HG03064 (cell line): ENCODE measurements around the gene NDUFB3.

ENCODE experiments used
- ATAC-seq: cut with Tn5 transposase; IDR thresholded peaks from one replicate; pipeline ENCODE4 v1.9.1; 2021; ENCODE audit warnings: low read depth; ENCODE audit not compliant: unreplicated experiment

Gene NDUFB3

DNA sequence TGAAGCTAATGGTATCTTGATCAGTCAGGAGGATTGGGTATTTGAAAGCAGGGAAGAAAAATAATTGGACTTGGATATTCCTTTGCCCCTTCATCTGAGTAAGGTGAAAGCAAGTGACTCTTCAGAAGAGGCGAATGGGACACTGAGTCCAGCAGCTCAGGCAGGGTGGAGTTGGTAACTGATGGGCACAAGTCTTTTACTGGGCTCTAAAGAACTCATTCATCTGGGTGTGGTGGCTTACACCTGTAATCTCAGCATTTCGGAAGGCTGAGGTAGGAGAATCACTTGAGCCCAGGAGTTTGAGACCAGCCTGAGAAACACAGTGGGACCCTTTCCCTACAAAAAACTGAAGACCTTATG lies 55.3 kb downstream of the NDUFB3 start:
- ATAC-seq = no peak

DNA sequence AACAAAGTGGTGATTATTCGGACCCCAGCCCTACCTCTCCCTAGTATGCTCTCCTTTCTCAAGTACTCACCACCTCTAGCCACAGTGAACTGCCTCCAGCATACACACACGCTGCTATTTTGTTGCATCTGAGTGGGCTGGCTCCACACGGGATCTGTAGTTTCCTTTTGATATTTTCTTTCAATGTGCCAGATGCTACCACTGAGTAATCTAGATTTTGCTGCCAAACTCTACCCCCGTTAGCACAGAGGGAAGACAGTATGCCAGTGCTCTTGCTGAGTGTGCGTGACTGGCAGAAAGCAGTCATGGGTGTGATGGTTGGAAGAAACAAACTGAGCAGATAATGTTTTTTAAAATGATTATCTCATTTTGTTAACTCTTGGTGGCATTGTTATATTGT lies 55.8 kb downstream of the NDUFB3 start:
- no peak for ATAC-seq

- no peak for ATAC-seq
These were observed 56.2 kb downstream of the NDUFB3 start for GRCh38 chr2:201128033-201128432.

GRCh38 chr2:201128933-201129505 lies 57.2 kb downstream of the NDUFB3 start:
- ATAC-seq = no peak

GRCh38 chr2:201130524-201131186 lies 58.9 kb downstream of the NDUFB3 start:
- no peak for ATAC-seq

- no peak for ATAC-seq
These were observed 60.7 kb downstream of the NDUFB3 start for GRCh38 chr2:201132518-201132917.
